LNCAP (cell line): ENCODE data around the gene CLDN34.

Experiments used
- CTCF ChIP-seq: fragments of 450-650 bp; IDR thresholded peaks from 2 replicates; pipeline ENCODE4 v1.5.1; 2017; ENCODE audit warnings: mild to moderate bottlenecking

CLDN34 gene

GRCh38 chrX:9952300-9952699, 14.9 kb upstream of the CLDN34 start:
- TF ChIP-seq CTCF = no peak

GRCh38 chrX:9953396-9953795, 13.8 kb upstream of the CLDN34 start:
- no peak for TF ChIP-seq CTCF

- TF ChIP-seq CTCF = no peak
Observed at GRCh38 chrX:9955506-9955905, 11.7 kb upstream of the CLDN34 start.

- no peak for TF ChIP-seq CTCF
Observed at GRCh38 chrX:9957743-9958142, 9.4 kb upstream of the CLDN34 start.

- no peak for TF ChIP-seq CTCF
Observed at GRCh38 chrX:9958183-9958582, 9.0 kb upstream of the CLDN34 start.

- no peak for TF ChIP-seq CTCF
Observed at GRCh38 chrX:9961750-9962149, 5.4 kb upstream of the CLDN34 start.

- TF ChIP-seq CTCF = no peak
Observed at GRCh38 chrX:9977635-9978034, 10.5 kb downstream of the CLDN34 start.

- no peak for TF ChIP-seq CTCF
Observed at GRCh38 chrX:9980401-9980800, 13.2 kb downstream of the CLDN34 start.
